ENCODE measurements around the gene FARP2. TPM values are rescaled to one million over a fixed set of nuclear protein-coding genes. Genes with fewer than 3 reads are reported as not detected.

Gene FARP2
- total and polyA plus RNA-seq, 2 of the 13 experiments (the other 11 are each of a cell fraction or from before 2014, with no cell fraction given): 28.0 to 45.4 TPM

- H3K9ac ChIP-seq (ENCODE audit: insufficient read depth, low read depth, low read length): no peak overlapping the region
- H2AFZ ChIP-seq (ENCODE audit: low read length): no peak overlapping the region
- FAIRE-seq (no peak), ATAC-seq (no peak), DNase-seq (ENCODE audit: low spot score) (no peak)
- no peaks in the 10 kb centered on the region; the same call in 1 of the 2 replicates for H4K20me1 ChIP-seq (ENCODE audit: insufficient read depth, low read length)
- H3K27ac ChIP-seq (ENCODE audit: extremely low read length, insufficient read depth, low read length): no peak overlapping the region
- intact Hi-C loops (cut with micrococcal nuclease; ENCODE audit: unreplicated experiment) (no loop called here), in situ Hi-C loops (cut with HindIII; ENCODE audit: extremely low pct_ligation_motif_present, low pct_unique_long_range_greater_than_20kb) (no loop called here)
- ChIA-PET CTCF (ENCODE audit: low intra/inter-chr PET ratio, low total read pairs) (no interaction called here), POLR2A (no interaction called here)
- H3K27me3 ChIP-seq (ENCODE audit: control insufficient read depth in 1 of 2, insufficient read depth in 2 of 2, low read length in 2 of 2): no peaks in the 10 kb centered on the region
- TF ChIP-seq ZNF704 (CRISPR knock-in tag; IDR thresholded peaks at IDR 0.05; ENCODE audit: borderline replicate concordance) (no peak), PREB (CRISPR knock-in tag; IDR thresholded peaks at IDR 0.05) (no peak), ZNF879 (CRISPR knock-in tag; IDR thresholded peaks at IDR 0.05) (no peak), FIP1L1 (IDR thresholded peaks at IDR 0.05; ENCODE audit: borderline replicate concordance, insufficient read depth, low read depth, low read length) (no peak), ETV5 (CRISPR knock-in tag; IDR thresholded peaks at IDR 0.05; ENCODE audit: borderline replicate concordance) (no peak), TCF12 (IDR thresholded peaks at IDR 0.05) (no peak), TCF12 (CRISPR knock-in tag; IDR thresholded peaks at IDR 0.05) (no peak), ZNF598 (CRISPR knock-in tag; IDR thresholded peaks at IDR 0.05; ENCODE audit: borderline replicate concordance) (no peak), ZNF709 (CRISPR knock-in tag; IDR thresholded peaks at IDR 0.05) (no peak), ZFP82 (CRISPR knock-in tag; IDR thresholded peaks at IDR 0.05; ENCODE audit: borderline replicate concordance) (no peak), ZNF10 (CRISPR knock-in tag; IDR thresholded peaks at IDR 0.05; ENCODE audit: borderline replicate concordance, low read depth) (no peak)
- H3K36me3 ChIP-seq (replicated peaks in 1 of 2; ENCODE audit: control insufficient read depth in 1 of 2, insufficient read depth in 2 of 2, low read length in 2 of 2): peaks cover 19 to 49% of the 10 kb centered on the region in 2 experiments
- peaks cover 23% of the 10 kb centered on the region for H3K4me1 ChIP-seq (ENCODE audit: insufficient read depth, low read length)
- no peak overlapping the region for H3K4me2 ChIP-seq (ENCODE audit: low read depth, low read length)
- no peaks in the 10 kb centered on the region for H3K9me3 ChIP-seq (ENCODE audit: low read length)
- WGBS (ENCODE audit: low lambda C conversion rate): 96% methylated on average over 2 of the region's 2 CpGs
- no peaks in the 10 kb centered on the region for H3K79me2 ChIP-seq (ENCODE audit: insufficient read depth, low read length)
- no peak overlapping the region for H3K4me3 ChIP-seq (replicated peaks in 1 of 3; ENCODE audit: insufficient read depth in 1 of 3, low read depth in 2 of 3, low read length in 3 of 3)
- no TSS peak for BruUV-seq (replicated peaks)
These were observed 81.1 kb downstream of the FARP2 start for GRCh38 chr2:241437179-241437578.

Measured in HepG2 (cell line).